Progenitor cell of endocrine pancreas (in vitro differentiated cells): ENCODE results near the gene ADAM12. TPM values are rescaled to one million over a fixed set of nuclear protein-coding genes. Genes with fewer than 3 reads are reported as not detected.

ENCODE experiments used
- DNase-seq: peaks from one replicate; pipeline ENCODE4 v3.0.0; 2021; ENCODE audit warnings: low spot score; ENCODE audit not compliant: unreplicated experiment
- H3K27ac Mint-ChIP-seq: 2 replicates; pipeline ENCODE4 v1.8.0; 2021; ENCODE audit warnings: mild to moderate bottlenecking, moderate library complexity, mixed read lengths
- H3K27me3 Mint-ChIP-seq: 2 replicates; pipeline ENCODE4 v1.8.0; 2021; ENCODE audit warnings: mixed read lengths
- H3K36me3 Mint-ChIP-seq: 2 replicates; pipeline ENCODE4 v1.8.0; 2022; ENCODE audit warnings: mixed read lengths; ENCODE audit not compliant: insufficient read depth
- H3K4me1 Mint-ChIP-seq: 2 replicates; pipeline ENCODE4 v1.8.0; 2021; ENCODE audit warnings: low read depth, mixed read lengths
- H3K4me3 Mint-ChIP-seq: 2 replicates; pipeline ENCODE4 v1.8.0; 2021; ENCODE audit warnings: low read depth, mild to moderate bottlenecking, moderate library complexity, mixed read lengths
- H3K9me3 Mint-ChIP-seq: 2 replicates; pipeline ENCODE4 v1.8.0; 2021; ENCODE audit warnings: low read depth, mixed read lengths
- total RNA-seq: library from RNA; stranded (reverse); gene quantifications from 2 replicates; pipeline ENCODE4 v1.2.1, GENCODE V29; 2021
- TF ChIP-seq, protein P1 (sequence below): fragments of 200-600 bp; sonication (generic); IDR thresholded peaks from one replicate; pipeline ENCODE4 v1.5.0; 2021; ENCODE audit warnings: antibody characterized with exemption, mild to moderate bottlenecking; ENCODE audit not compliant: unreplicated experiment

Gene ADAM12
- total RNA-seq, 1 donor from 2014 or later = 1.8 TPM

- no peak overlapping the region for H3K4me3 Mint-ChIP-seq
- H3K4me1 Mint-ChIP-seq = peaks cover 1% of the 10 kb centered on the region
- DNase-seq = no peak
- TF ChIP-seq, protein P1, sequence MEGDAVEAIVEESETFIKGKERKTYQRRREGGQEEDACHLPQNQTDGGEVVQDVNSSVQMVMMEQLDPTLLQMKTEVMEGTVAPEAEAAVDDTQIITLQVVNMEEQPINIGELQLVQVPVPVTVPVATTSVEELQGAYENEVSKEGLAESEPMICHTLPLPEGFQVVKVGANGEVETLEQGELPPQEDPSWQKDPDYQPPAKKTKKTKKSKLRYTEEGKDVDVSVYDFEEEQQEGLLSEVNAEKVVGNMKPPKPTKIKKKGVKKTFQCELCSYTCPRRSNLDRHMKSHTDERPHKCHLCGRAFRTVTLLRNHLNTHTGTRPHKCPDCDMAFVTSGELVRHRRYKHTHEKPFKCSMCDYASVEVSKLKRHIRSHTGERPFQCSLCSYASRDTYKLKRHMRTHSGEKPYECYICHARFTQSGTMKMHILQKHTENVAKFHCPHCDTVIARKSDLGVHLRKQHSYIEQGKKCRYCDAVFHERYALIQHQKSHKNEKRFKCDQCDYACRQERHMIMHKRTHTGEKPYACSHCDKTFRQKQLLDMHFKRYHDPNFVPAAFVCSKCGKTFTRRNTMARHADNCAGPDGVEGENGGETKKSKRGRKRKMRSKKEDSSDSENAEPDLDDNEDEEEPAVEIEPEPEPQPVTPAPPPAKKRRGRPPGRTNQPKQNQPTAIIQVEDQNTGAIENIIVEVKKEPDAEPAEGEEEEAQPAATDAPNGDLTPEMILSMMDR = no peak
- H3K27ac Mint-ChIP-seq = no peak overlapping the region
- H3K36me3 Mint-ChIP-seq = peaks cover 4% of the 10 kb centered on the region
- peaks cover 25% of the 10 kb centered on the region for H3K9me3 Mint-ChIP-seq
- H3K27me3 Mint-ChIP-seq = peaks cover 6% of the 10 kb centered on the region
Measured at GRCh38 chr10:126353666-126354065, 34.6 kb downstream of the ADAM12 start.

- Mint-ChIP-seq H3K27me3 (peaks cover 13% of the 10 kb centered on the region), H3K4me1 (peaks cover 1% of the 10 kb centered on the region), H3K4me3 (no peak overlapping the region), H3K9me3 (peaks cover 17% of the 10 kb centered on the region), H3K27ac (no peak overlapping the region), H3K36me3 (no peaks in the 10 kb centered on the region)
- DNase-seq = no peak
- TF ChIP-seq, protein P1 = no peak
Measured at GRCh38 chr10:126352453-126352852, 35.8 kb downstream of the ADAM12 start.

DNA sequence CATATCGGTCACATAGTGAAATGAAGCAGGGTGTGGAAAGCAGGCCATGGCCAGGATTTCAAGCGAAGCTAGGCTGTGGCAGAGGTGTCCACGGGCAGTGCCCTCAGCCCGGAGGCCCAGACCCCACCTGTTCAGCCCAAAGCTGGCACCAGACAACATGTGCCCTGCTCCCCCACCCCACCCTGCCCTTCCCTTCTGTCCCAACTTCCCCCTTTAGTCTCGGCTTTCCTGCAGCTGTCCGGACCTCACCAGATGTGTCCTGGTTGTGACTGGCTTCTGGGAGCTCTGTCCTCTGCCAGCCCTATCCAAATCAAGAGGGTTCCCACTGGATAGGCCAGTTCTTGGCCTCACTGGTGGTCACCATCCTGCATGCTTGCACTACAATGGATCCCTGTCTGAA lies 37.3 kb downstream of the ADAM12 start:
- DNase-seq = no peak
- H3K36me3 Mint-ChIP-seq = no peaks in the 10 kb centered on the region
- H3K4me3 Mint-ChIP-seq = no peak overlapping the region
- peaks cover 20% of the 10 kb centered on the region for H3K27me3 Mint-ChIP-seq
- H3K9me3 Mint-ChIP-seq = peaks cover 5% of the 10 kb centered on the region
- H3K4me1 Mint-ChIP-seq = peaks cover 1% of the 10 kb centered on the region
- H3K27ac Mint-ChIP-seq = no peak overlapping the region
- TF ChIP-seq, protein P1 = no peak

GRCh38 chr10:126350216-126350992 lies 37.9 kb downstream of the ADAM12 start:
- Mint-ChIP-seq H3K27ac (no peak overlapping the region), H3K4me1 (peaks cover 1% of the 10 kb centered on the region), H3K36me3 (no peaks in the 10 kb centered on the region), H3K4me3 (no peak overlapping the region), H3K27me3 (peaks cover 26% of the 10 kb centered on the region), H3K9me3 (peaks cover 8% of the 10 kb centered on the region)
- TF ChIP-seq, protein P1 = no peak
- DNase-seq = no peak

- DNase-seq = no peak
- Mint-ChIP-seq H3K4me1 (peaks cover 1% of the 10 kb centered on the region), H3K27me3 (peaks cover 26% of the 10 kb centered on the region)
Measured at GRCh38 chr10:126349676-126350075, 38.6 kb downstream of the ADAM12 start.

More at GRCh38 chr10:126349676-126350075, 38.6 kb downstream of the ADAM12 start:
- H3K27ac Mint-ChIP-seq = no peak overlapping the region
- no peaks in the 10 kb centered on the region for H3K36me3 Mint-ChIP-seq
- H3K4me3 Mint-ChIP-seq = no peak overlapping the region
- TF ChIP-seq, protein P1 = no peak
- H3K9me3 Mint-ChIP-seq = peaks cover 8% of the 10 kb centered on the region
